H1 (cell line): ENCODE results near the gene TMEM135. TPM values are rescaled to one million over a fixed set of nuclear protein-coding genes. Genes with fewer than 3 reads are reported as not detected.

Experiments
- EGR1 ChIP-seq: IDR thresholded peaks from 2 replicates; pipeline ENCODE4 v1.6.1; 2011; ENCODE audit warnings: low read depth, low read length, borderline replicate concordance
- FOSL1 ChIP-seq: IDR thresholded peaks from 2 replicates; pipeline ENCODE4 v1.6.1; 2011; ENCODE audit warnings: mild to moderate bottlenecking, low read depth, low read length, moderate library complexity; ENCODE audit not compliant: insufficient read depth
- HDAC6 ChIP-seq: IDR thresholded peaks from one replicate; pipeline ENCODE4 v1.7.1; 2012; ENCODE audit warnings: low read depth, mild to moderate bottlenecking, inconsistent platforms, low read length, moderate library complexity
- SIRT6 ChIP-seq: IDR thresholded peaks from one replicate; pipeline ENCODE4 v1.7.1; 2012; ENCODE audit warnings: low read length, inconsistent platforms
- TAF7 ChIP-seq: optimal IDR thresholded peaks from 2 replicates; pipeline ENCODE3; 2011; ENCODE audit warnings: low read depth, mild to moderate bottlenecking, inconsistent platforms, low read length, moderate library complexity, borderline replicate concordance
- YY1 ChIP-seq: IDR thresholded peaks from 2 replicates; pipeline ENCODE4 v1.6.1; 2011; ENCODE audit warnings: low read depth, mild to moderate bottlenecking, low read length
- polyA plus RNA-seq, 7 experiments: library from polyadenylated mRNA; depleted of rRNA in 3 of 7; stranded (reverse) in 5 of 7; unstranded in 2 of 7; fragments of >200 nt in 5 of 7; fragments of 200-250 nt in 2 of 7; gene quantifications; 1 replicate in 5 of 7; 2 replicates in 1 of 7; 4 replicates in 1 of 7; pipeline versions ENCODE4 v1.2.1 to v1.2.3, GENCODE V29; 2011 to 2013; ENCODE audit warnings: missing spikeins in 2 of 7, mixed read lengths in 2 of 7
- total RNA-seq: library from RNA; stranded (reverse); fragmentation: NEBNext Ultra II Directional; extraction: Animal tissue kit (Norgen Biotek cat#: 25700); gene quantifications from 2 replicates; pipeline ENCODE4 v1.2.1, GENCODE V29; 2021

TMEM135 gene
- total and polyA plus RNA-seq, 2 of the 8 experiments (the other 6 are each of a cell fraction or from before 2014, with no cell fraction given) = 9.3 to 31.3 TPM

DNA sequence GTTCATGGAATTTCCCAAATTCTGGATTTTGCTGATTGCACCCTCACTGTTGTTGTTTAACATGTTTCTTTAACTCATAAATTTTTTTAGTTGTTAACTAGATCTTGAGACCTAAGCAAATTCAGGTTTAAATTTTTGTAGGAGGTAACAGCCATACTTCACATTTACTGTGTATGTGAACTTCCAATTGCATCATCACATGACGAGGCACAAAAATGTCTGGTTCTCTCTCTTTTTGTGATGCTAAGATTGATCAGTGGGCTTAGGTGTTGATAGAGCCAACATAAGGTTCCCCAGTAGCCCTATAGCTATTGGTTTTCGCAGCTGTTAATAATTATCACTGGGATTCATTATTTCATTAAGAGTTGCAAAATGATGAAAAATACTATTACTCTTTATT lies 277.5 kb downstream of the TMEM135 start (continued):
- TF ChIP-seq YY1 (no peak), HDAC6 (no peak), EGR1 (no peak), TAF7 (no peak), FOSL1 (no peak), SIRT6 (no peak)
